SU-DHL-6 (cell line): ENCODE results near the gene MYLK.

Experiments
- EZH2phosphoT487 ChIP-seq: fragments of 200-600 bp; sonication (generic), shearing (Covaris generic); conservative IDR thresholded peaks from 2 replicates; pipeline ENCODE4 v1.6.1; 2018; ENCODE audit warnings: mild to moderate bottlenecking, antibody characterized with exemption, low read length, moderate library complexity, mixed read lengths
- TF ChIP-seq, protein P1 (sequence below): fragments of 200-600 bp; sonication (generic); IDR thresholded peaks from one replicate; pipeline ENCODE4 v1.5.1; 2017; ENCODE audit warnings: antibody characterized with exemption, mild to moderate bottlenecking, low read length, moderate library complexity; ENCODE audit not compliant: insufficient read depth, poor library complexity, severe bottlenecking

DNA sequence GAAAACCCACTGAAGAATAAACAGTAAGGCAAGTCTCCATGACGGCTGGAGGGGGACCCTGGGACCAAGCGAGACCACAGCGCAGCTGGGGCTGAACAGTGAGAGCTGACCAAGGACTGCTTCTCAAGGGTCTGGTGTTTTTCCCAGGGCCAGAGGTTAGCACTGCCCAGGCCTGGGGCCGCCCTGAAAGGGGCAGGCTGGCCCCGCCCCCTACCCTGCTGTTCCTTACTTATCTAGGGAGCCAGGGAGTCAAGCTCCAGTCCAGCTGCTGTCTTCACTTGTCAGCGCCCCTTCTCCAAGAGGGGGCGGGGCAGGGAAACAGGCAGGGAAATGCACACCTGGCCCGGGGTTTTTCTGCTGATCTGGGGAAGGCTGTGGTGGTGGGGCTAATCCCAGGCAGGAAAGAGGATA, 247.7 kb downstream of the MYLK start:
- TF ChIP-seq, protein P1, sequence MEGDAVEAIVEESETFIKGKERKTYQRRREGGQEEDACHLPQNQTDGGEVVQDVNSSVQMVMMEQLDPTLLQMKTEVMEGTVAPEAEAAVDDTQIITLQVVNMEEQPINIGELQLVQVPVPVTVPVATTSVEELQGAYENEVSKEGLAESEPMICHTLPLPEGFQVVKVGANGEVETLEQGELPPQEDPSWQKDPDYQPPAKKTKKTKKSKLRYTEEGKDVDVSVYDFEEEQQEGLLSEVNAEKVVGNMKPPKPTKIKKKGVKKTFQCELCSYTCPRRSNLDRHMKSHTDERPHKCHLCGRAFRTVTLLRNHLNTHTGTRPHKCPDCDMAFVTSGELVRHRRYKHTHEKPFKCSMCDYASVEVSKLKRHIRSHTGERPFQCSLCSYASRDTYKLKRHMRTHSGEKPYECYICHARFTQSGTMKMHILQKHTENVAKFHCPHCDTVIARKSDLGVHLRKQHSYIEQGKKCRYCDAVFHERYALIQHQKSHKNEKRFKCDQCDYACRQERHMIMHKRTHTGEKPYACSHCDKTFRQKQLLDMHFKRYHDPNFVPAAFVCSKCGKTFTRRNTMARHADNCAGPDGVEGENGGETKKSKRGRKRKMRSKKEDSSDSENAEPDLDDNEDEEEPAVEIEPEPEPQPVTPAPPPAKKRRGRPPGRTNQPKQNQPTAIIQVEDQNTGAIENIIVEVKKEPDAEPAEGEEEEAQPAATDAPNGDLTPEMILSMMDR: no peak
- TF ChIP-seq EZH2phosphoT487: no peak
